Uterus (tissue), 2 donors: ENCODE data around the gene PPM1F.

ENCODE experiments used
- CTCF ChIP-seq, 4 experiments: fragments of 200-600 bp in 2 of 4; fragments of 450-650 bp in 2 of 4; sonication (generic) in 2 of 4; IDR thresholded peaks; one replicate each; pipeline ENCODE4 v1.5.1; 2016 to 2019; ENCODE audit warnings: antibody characterized with exemption in 4 of 4, mild to moderate bottlenecking in 2 of 4, moderate library complexity in 1 of 4
- POLR2A ChIP-seq, 2 donors: fragments of 450-650 bp; IDR thresholded peaks; one replicate each; pipeline ENCODE4 v1.6.1; 2016; ENCODE audit warnings: antibody characterized with exemption in 2 of 2, mild to moderate bottlenecking in 1 of 2, moderate library complexity in 1 of 2

GRCh38 chr22:21881841-21882753 is 70.6 kb downstream of the PPM1F start:
- TF ChIP-seq POLR2A (IDR thresholded peaks at IDR 0.05) (no peak), CTCF (IDR thresholded peaks at IDR 0.05) (no peak)
